ENCODE results near the gene PLXNB3. TPM values are rescaled to one million over a fixed set of nuclear protein-coding genes. Genes with fewer than 3 reads are reported as not detected.
"Not testable (repeated sequence)": the region's sequence is repeated elsewhere in the genome, so short reads cannot be mapped to it uniquely, and the experiment has no call there.

Gene PLXNB3
- 11.2 TPM for total RNA-seq

GRCh38 chrX:153763989-153764755, at the start of gene PLXNB3:
TSS of gene PLXNB3 (plus strand) at chrX:153764249. CDS start at chrX:153765536, 1,287 bp downstream.
- ATAC-seq: peak; percentile 88

GRCh38 chrX:153714256-153714655, 49.8 kb upstream of the PLXNB3 start:
- no peak for ATAC-seq

GRCh38 chrX:153717445-153717844, 46.6 kb upstream of the PLXNB3 start:
- ATAC-seq: no peak

- peak; percentile 35 for ATAC-seq
Measured at GRCh38 chrX:153719238-153719637, 44.8 kb upstream of the PLXNB3 start.

- ATAC-seq: no peak
Measured at GRCh38 chrX:153719701-153720100, 44.3 kb upstream of the PLXNB3 start.

GRCh38 chrX:153722704-153723350, 41.2 kb upstream of the PLXNB3 start:
- no peak for ATAC-seq

GRCh38 chrX:153723351-153724251, 40.4 kb upstream of the PLXNB3 start:
- ATAC-seq: peak; percentile 26

- peak; percentile 85 for ATAC-seq
Measured at GRCh38 chrX:153724252-153725038, 39.6 kb upstream of the PLXNB3 start, which contains the start of the genes ABCD1 and BCAP31. TSS of gene ABCD1 (plus strand) at chrX:153724856. CDS start at chrX:153725267, 411 bp downstream. TSS of gene BCAP31 (minus strand) at chrX:153724387. CDS start at chrX:153723244, 1,143 bp downstream.

GRCh38 chrX:153725039-153725831, 38.8 kb upstream of the PLXNB3 start:
- ATAC-seq: peak; percentile 3

- no peak for ATAC-seq
Measured at GRCh38 chrX:153725832-153726285, 38.2 kb upstream of the PLXNB3 start.

- no peak for ATAC-seq
Measured at GRCh38 chrX:153726286-153727122, 37.5 kb upstream of the PLXNB3 start.

GRCh38 chrX:153727123-153727931, 36.7 kb upstream of the PLXNB3 start:
- ATAC-seq: no peak

- ATAC-seq: no peak
Measured at GRCh38 chrX:153728095-153728494, 36.0 kb upstream of the PLXNB3 start.

- ATAC-seq: no peak
Measured at GRCh38 chrX:153728951-153729631, 35.0 kb upstream of the PLXNB3 start.

GRCh38 chrX:153730115-153730514, 33.9 kb upstream of the PLXNB3 start:
- ATAC-seq: not testable (repeated sequence)

- ATAC-seq: no peak
Measured at GRCh38 chrX:153731117-153731844, 32.8 kb upstream of the PLXNB3 start.

- ATAC-seq: no peak
Measured at GRCh38 chrX:153731845-153732215, 32.2 kb upstream of the PLXNB3 start.

GRCh38 chrX:153732401-153732800, 31.6 kb upstream of the PLXNB3 start:
- peak; percentile 85 for ATAC-seq
